Activated CD8-positive, alpha-beta T cell treated with anti-CD3 and anti-CD28 coated beads for 36 hours (primary cell): Measurements from ENCODE around the gene ABCB11. TPM values are rescaled to one million over a fixed set of nuclear protein-coding genes. Genes with fewer than 3 reads are reported as not detected.

Experiments used
- ATAC-seq: fragments of 200-7000 bp; cut with Tn5 transposase; one replicate; pipeline ENCODE4 v1.10.0; 2021; ENCODE audit warnings: mild to moderate bottlenecking, moderate library complexity
- CTCF ChIA-PET: fragments of 350-600 bp; sonication (Branson Sonifier 250); formaldehyde crosslinking; loops from one replicate; lab custom pipeline; 2021; ENCODE audit warnings: antibody characterized with exemption; lab: Charles Lee
- POLR2A ChIA-PET: fragments of 350-600 bp; sonication (Branson Sonifier 250); formaldehyde crosslinking; loops from one replicate; lab custom pipeline; 2021; ENCODE audit warnings: antibody characterized with exemption; lab: Charles Lee
- DNase-seq: peaks from one replicate; pipeline ENCODE4 v3.0.0-alpha.2; 2020
- H3K27ac Mint-ChIP-seq: one replicate; pipeline ENCODE4 v1.8.0; 2021; ENCODE audit warnings: mild to moderate bottlenecking, mixed read lengths
- H3K27me3 Mint-ChIP-seq: one replicate; pipeline ENCODE4 v1.8.0; 2021; ENCODE audit warnings: mixed read lengths
- H3K36me3 Mint-ChIP-seq: one replicate; pipeline ENCODE4 v1.8.0; 2021; ENCODE audit warnings: low read depth, mixed read lengths
- H3K4me1 Mint-ChIP-seq: one replicate; pipeline ENCODE4 v1.8.0; 2021; ENCODE audit warnings: low read depth, mixed read lengths
- H3K4me3 Mint-ChIP-seq: one replicate; pipeline ENCODE4 v1.8.0; 2021; ENCODE audit warnings: mild to moderate bottlenecking, moderate library complexity, mixed read lengths
- H3K9me3 Mint-ChIP-seq: one replicate; pipeline ENCODE4 v1.8.0; 2021; ENCODE audit warnings: mixed read lengths
- CTCF ChIP-seq: fragments of 200-600 bp; IDR thresholded peaks from one replicate; pipeline ENCODE4 v1.8.0; 2022; ENCODE audit warnings: antibody characterized with exemption, mild to moderate bottlenecking
- intact Hi-C: fragments of 100-400 bp; cut with micrococcal nuclease; formaldehyde crosslinking; loops from one replicate; pipeline ENCODE4 v1.10.0; 2022
- total RNA-seq, 2 experiments: library from RNA; stranded (reverse); gene quantifications; one replicate each; pipeline ENCODE4 v1.2.3, GENCODE V29; 2021

Gene ABCB11
- total RNA-seq, 2 experiments from 2014 or later = not detected

- CTCF ChIA-PET = interaction anchor here (1.0 kb wide), 1 partner anchor 50 kb away, joined by 4 read pairs; no protein-coding TSS in a partner anchor
- Mint-ChIP-seq H3K4me1 (no peaks in the 10 kb centered on the region), H3K9me3 (no peaks in the 10 kb centered on the region), H3K27ac (no peak overlapping the region), H3K27me3 (peaks cover 2% of the 10 kb centered on the region), H3K4me3 (no peak overlapping the region), H3K36me3 (no peaks in the 10 kb centered on the region)
- DNase-seq = no peak
- POLR2A ChIA-PET = no interaction called here
- TF ChIP-seq CTCF = no peak
- intact Hi-C loops = no loop called here
- no peak for ATAC-seq
Measured at GRCh38 chr2:168998609-168999211, 32.4 kb downstream of the ABCB11 start.

- ChIA-PET POLR2A (no interaction called here), CTCF (interaction anchor here (1.0 to 1.3 kb wide), 2 partner anchors 15 to 49 kb away, joined by 3 to 4 read pairs; no protein-coding TSS in a partner anchor)
- Mint-ChIP-seq H3K36me3 (no peaks in the 10 kb centered on the region), H3K27me3 (peaks cover 2% of the 10 kb centered on the region), H3K4me3 (no peak overlapping the region), H3K9me3 (no peaks in the 10 kb centered on the region), H3K4me1 (no peaks in the 10 kb centered on the region), H3K27ac (no peak overlapping the region)
- TF ChIP-seq CTCF = no peak
- DNase-seq = no peak
- intact Hi-C loops = no loop called here
- ATAC-seq = no peak
Measured at GRCh38 chr2:168997794-168998193, 33.3 kb downstream of the ABCB11 start.

- Mint-ChIP-seq H3K9me3 (no peaks in the 10 kb centered on the region), H3K36me3 (no peaks in the 10 kb centered on the region), H3K4me3 (no peak overlapping the region), H3K27me3 (no peaks in the 10 kb centered on the region), H3K27ac (no peak overlapping the region), H3K4me1 (no peaks in the 10 kb centered on the region)
- ChIA-PET POLR2A (no interaction called here), CTCF (interaction anchor here (1.3 kb wide), 1 partner anchor 14 kb away, joined by 3 read pairs; no protein-coding TSS in a partner anchor)
- DNase-seq (no peak), ATAC-seq (no peak)
- TF ChIP-seq CTCF = no peak
- intact Hi-C loops = no loop called here
Measured at GRCh38 chr2:168997118-168997521, 34.0 kb downstream of the ABCB11 start.

GRCh38 chr2:168995744-168996143, 35.4 kb downstream of the ABCB11 start:
- intact Hi-C loops = no loop called here

More at GRCh38 chr2:168995744-168996143, 35.4 kb downstream of the ABCB11 start:
- ChIA-PET POLR2A (interaction anchor here (0.6 kb wide), 1 partner anchor 16 kb away, joined by 3 read pairs; no protein-coding TSS in a partner anchor), CTCF (interaction anchor here (0.7 to 1.0 kb wide), 2 partner anchors 68 to 146 kb away, joined by 3 read pairs; no protein-coding TSS in a partner anchor)
- DNase-seq (no peak), ATAC-seq (no peak)
- Mint-ChIP-seq H3K4me3 (no peak overlapping the region), H3K36me3 (no peaks in the 10 kb centered on the region), H3K4me1 (no peaks in the 10 kb centered on the region), H3K27me3 (no peaks in the 10 kb centered on the region), H3K9me3 (no peaks in the 10 kb centered on the region), H3K27ac (no peak overlapping the region)
- no peak for TF ChIP-seq CTCF
